Measurements from ENCODE around the gene TRA2B. TPM values are rescaled to one million over a fixed set of nuclear protein-coding genes. Genes with fewer than 3 reads are reported as not detected.
A peak's percentile ranks its signal among the peaks of the same experiment; 100 is the strongest.

TRA2B gene
- 42.7 TPM for total RNA-seq
- long read RNA-seq, transcript TRA2B-205 (9 exons, 2,952 nt), result major isoform, 6 of 9 reads
- long read RNA-seq, partial matches to known transcripts, result 1 of 9 reads
- long read RNA-seq, other reads (novel, unspliced or antisense), result 0 of 9 reads

- Histone ChIP-seq H3K27me3 (ENCODE audit: low read depth) (no peaks in the 10 kb centered on the region), H3K36me3 (no peaks in the 10 kb centered on the region), H3K27ac (replicated peaks) (peak within 1 kb of the TSS; percentile 100), H3K9me3 (replicated peaks) (no peaks in the 10 kb centered on the region), H3K4me1 (peaks cover 50% of the 10 kb centered on the region), H3K4me3 (peak within 1 kb of the TSS; percentile 98)
- peak; percentile 41 for TF ChIP-seq CTCF (IDR thresholded peaks at IDR 0.05; ENCODE audit: borderline replicate concordance)
- DNase-seq, result peak; percentile 99
- intact Hi-C loops (cut with micrococcal nuclease), result no loop called here
Measured at GRCh38 chr3:185937689-185938374, at the start of gene TRA2B. TRA2B (minus strand) TSS chr3:185938014; CDS start chr3:185937860, 154 bp downstream.

GRCh38 chr3:185986198-185986777 is 48.5 kb upstream of the TRA2B start:
- no peak for DNase-seq
- Histone ChIP-seq H3K27ac (replicated peaks) (no peak overlapping the region), H3K9me3 (replicated peaks) (no peaks in the 10 kb centered on the region), H3K36me3 (no peaks in the 10 kb centered on the region), H3K4me3 (no peak overlapping the region), H3K4me1 (peaks cover 8% of the 10 kb centered on the region), H3K27me3 (ENCODE audit: low read depth) (peaks cover 15% of the 10 kb centered on the region)
- TF ChIP-seq CTCF (IDR thresholded peaks at IDR 0.05; ENCODE audit: borderline replicate concordance), result no peak
- intact Hi-C loops (cut with micrococcal nuclease), result loop anchor here (10.0 kb wide), 1 partner anchor 259 kb away; no protein-coding TSS in a partner anchor

- Histone ChIP-seq H3K36me3 (no peaks in the 10 kb centered on the region), H3K4me3 (no peak overlapping the region), H3K27me3 (ENCODE audit: low read depth) (peaks cover 15% of the 10 kb centered on the region), H3K9me3 (replicated peaks) (no peaks in the 10 kb centered on the region), H3K4me1 (peaks cover 8% of the 10 kb centered on the region), H3K27ac (replicated peaks) (no peak overlapping the region)
- DNase-seq, result no peak
- intact Hi-C loops (cut with micrococcal nuclease), result loop anchor here (5.0 to 10.0 kb wide), 2 partner anchors 261 to 558 kb away; partner anchors contain the start of gene CRYGS
- TF ChIP-seq CTCF (IDR thresholded peaks at IDR 0.05; ENCODE audit: borderline replicate concordance), result no peak
Measured at GRCh38 chr3:185984203-185984602, 46.4 kb upstream of the TRA2B start.

GRCh38 chr3:185983495-185984141 is 45.8 kb upstream of the TRA2B start:
- H3K27me3 ChIP-seq (ENCODE audit: low read depth), result peaks cover 15% of the 10 kb centered on the region
- no peak overlapping the region for H3K4me3 ChIP-seq
- peak; percentile 94 for TF ChIP-seq CTCF (IDR thresholded peaks at IDR 0.05; ENCODE audit: borderline replicate concordance)

GRCh38 chr3:185982632-185983031 is 44.8 kb upstream of the TRA2B start:
- intact Hi-C loops (cut with micrococcal nuclease), result loop anchor here (5.0 to 10.0 kb wide), 2 partner anchors 262 to 560 kb away; partner anchors contain the start of gene CRYGS
- no peak for DNase-seq
- peaks cover 8% of the 10 kb centered on the region for H3K4me1 ChIP-seq
- no peaks in the 10 kb centered on the region for H3K9me3 ChIP-seq (replicated peaks)
- H3K4me3 ChIP-seq, result no peak overlapping the region
- no peaks in the 10 kb centered on the region for H3K36me3 ChIP-seq
- H3K27me3 ChIP-seq (ENCODE audit: low read depth), result peaks cover 15% of the 10 kb centered on the region
- H3K27ac ChIP-seq (replicated peaks), result no peak overlapping the region
- TF ChIP-seq CTCF (IDR thresholded peaks at IDR 0.05; ENCODE audit: borderline replicate concordance), result no peak

More at GRCh38 chr3:185983495-185984141, 45.8 kb upstream of the TRA2B start:
- Histone ChIP-seq H3K4me1 (peaks cover 8% of the 10 kb centered on the region), H3K36me3 (no peaks in the 10 kb centered on the region), H3K27ac (replicated peaks) (no peak overlapping the region), H3K9me3 (replicated peaks) (no peaks in the 10 kb centered on the region)
- DNase-seq, result peak; percentile 36
- intact Hi-C loops (cut with micrococcal nuclease), result loop anchor here (5.0 to 10.0 kb wide), 2 partner anchors 261 to 559 kb away; partner anchors contain the start of gene CRYGS
